8988T (cell line): ENCODE measurements around the gene TIMM21.

Source experiments
- DNase-seq: peaks from one replicate; pipeline ENCODE4 v3.0.0; 2011

Gene TIMM21

DNA sequence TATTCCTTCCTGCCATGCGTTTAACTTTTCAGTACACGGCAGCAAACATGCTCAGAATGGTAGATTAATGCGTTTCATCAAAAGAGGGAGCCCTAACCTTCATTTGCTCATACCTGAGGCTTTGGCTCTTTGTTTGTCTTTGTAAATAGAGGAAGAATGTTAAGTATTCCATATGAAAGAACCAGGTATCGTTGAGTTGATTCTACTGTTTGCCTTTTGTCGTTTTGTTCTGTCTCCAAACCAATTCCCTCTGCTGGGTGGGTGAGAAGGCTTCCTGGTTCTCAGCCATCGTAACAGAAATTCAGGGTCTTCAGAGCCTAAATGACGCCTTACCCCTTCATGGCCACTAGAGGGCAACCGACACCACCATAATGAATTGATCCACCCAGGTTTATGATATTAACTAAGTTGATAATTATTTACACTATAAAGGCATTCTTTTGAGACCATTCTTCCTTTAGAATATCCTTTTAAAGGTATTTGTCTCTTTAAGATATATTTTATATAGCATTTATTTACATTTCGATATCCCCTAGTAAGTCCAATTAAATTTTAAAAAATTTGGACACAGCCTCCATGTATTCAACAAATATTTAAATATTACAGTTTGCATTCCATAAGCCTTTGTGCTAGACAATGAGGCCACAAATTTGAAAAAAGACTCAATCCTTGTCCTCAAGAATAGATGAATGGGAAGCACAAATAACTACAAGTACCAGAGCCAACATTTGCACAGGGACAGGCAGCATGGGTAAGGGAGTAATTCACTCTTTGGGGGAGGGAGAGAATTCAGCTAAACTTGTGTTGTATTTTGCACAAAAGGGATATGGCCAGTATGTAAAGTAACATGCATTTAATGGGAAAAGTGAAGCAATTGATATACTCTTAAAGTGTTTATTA is 48.1 kb downstream of the TIMM21 start:
- no peak for DNase-seq

DNA sequence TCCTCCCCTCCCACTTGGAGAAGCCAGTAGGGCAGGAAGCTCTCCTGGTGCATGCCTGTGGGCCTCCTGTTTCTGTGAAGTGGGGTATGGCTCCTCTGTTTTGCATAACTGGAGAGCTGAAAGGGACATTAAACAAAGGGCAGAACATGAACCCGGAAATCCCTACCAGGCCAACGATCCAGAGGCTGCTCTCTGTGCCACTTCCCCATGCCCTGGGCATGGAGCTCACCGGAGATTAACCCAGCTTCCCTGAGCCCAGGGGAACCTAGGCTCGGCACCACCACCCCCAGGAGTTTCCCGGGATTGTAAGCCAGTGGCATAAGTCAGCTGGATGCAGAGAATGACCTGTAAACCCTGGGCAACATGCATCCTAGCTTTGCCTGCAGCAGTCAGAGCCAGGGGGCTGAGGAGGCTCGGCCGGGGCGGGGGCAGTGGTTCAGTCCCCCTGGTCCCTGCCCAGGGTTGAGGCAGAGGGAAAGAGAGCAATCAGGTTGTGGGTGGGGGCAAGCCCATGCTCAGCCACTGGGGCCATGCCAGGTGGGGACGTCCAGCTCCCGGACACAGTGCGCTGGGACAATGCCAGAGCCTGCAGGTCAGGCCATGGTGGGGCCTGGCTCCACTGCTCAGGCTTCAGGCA is 49.5 kb downstream of the TIMM21 start:
- no peak for DNase-seq

DNA sequence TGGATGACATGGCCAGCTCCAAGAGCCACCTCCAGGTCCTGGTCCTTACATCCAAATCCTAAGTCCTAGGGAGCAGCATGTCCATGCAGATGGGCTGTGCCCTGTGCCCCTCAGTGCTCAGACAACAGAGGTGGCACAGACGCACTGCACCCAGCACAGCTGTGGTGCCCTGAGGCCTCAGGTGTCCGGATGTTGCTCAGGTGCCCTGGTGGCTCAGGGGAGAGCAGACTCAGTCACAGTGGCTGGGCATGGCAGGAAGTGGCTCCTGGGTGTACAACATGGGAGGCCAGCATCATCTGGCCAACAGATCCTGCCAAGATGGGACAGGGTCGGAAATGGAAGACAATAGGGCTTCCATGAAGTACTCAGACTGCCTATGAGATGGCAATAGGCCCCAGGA is 50.1 kb downstream of the TIMM21 start:
- DNase-seq = no peak

DNA sequence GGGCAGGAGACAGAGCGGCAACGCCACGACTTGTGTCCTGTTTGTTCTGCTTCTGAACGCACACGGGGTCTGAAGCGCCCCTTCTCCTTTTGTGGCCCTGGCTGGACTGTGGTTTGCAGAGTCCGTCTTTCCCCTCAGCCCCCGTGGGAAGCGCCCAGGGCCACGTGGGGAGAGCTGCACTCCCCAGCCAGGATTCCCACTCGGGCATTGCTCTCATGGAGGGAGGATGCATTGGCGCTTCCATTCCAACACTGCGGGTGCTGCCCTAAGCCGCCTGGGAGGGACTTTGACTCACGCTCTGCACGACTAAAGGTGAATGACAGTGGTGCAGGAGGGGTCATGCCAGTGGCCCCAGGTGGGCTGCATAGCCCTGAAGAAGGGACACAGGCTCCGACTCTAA is 52.5 kb downstream of the TIMM21 start:
- DNase-seq = no peak

DNA sequence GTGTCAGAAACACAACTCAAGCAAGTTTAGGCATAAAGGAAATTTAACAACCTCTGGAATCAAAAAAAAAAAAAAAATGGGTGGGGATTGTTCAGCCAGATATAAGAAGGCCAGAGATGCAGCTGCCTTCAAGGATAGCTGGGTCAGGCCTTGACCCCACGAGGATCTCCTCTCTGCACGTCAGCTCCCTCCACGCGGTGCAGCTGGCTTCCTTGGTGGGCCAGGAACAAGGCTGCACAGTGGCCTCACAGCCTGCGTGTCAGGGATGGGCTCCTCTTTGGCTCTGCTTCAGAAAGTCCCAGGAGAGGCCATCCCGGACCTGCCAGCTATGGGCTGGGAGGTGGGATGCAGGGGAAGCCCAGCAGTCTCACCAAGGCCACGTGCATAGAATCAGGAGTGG is 55.5 kb downstream of the TIMM21 start:
- DNase-seq = no peak

DNA sequence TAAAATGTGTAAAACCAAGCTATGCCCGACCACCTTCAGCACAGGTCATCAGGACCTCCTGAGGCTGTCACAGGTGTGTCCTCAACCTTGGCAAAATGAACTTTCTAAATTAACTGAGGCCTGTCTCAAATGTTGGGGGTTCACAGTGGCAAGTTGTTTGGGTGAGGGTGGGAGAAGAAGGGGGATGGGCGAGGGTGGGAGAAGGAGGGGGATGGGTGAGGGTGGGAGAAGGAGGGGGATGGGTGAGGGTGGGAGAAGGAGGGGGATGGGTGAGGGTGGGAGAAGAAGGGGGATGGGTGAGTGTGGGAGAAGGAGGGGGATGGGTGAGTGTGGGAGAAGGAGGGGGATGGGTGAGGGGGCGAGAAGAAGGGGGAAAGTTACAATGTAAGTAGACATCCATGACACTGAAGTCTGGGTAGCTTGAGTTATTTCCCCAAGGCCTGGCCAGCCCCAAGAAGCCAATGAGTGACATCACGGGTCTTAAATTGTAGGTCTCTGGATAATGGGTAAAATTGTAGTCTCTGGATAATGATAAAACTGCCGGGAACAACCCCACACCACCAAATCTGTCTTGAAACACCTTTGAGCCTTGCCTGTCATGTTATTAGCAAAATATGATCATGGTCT is 56.3 kb downstream of the TIMM21 start:
- no peak for DNase-seq
